Smooth muscle cell (in vitro differentiated cells): ENCODE measurements around the gene TPRG1L. TPM values are rescaled to one million over a fixed set of nuclear protein-coding genes. Genes with fewer than 3 reads are reported as not detected.

Experiments used
- DNase-seq: peaks from one replicate; lab custom pipeline; 2025; ENCODE audit not compliant: unreplicated experiment; lab: John Stamatoyannopoulos, UW
- H2AFZ ChIP-seq: fragments of 200-600 bp; sonication (generic); 2 replicates; pipeline ENCODE4 v1.6.0; 2016; ENCODE audit warnings: antibody characterized with exemption, low read depth, mild to moderate bottlenecking
- H3F3A ChIP-seq: fragments of 200-600 bp; sonication (generic); 2 replicates; pipeline ENCODE4 v1.6.0; 2017; ENCODE audit warnings: antibody characterized with exemption, low read depth
- H3K27ac ChIP-seq: fragments of 200-600 bp; sonication (generic); 2 replicates; pipeline ENCODE4 v1.5.1; 2016; ENCODE audit warnings: low read depth, mild to moderate bottlenecking
- H3K27me3 ChIP-seq: fragments of 200-600 bp; sonication (generic); 2 replicates; pipeline ENCODE4 v1.6.1; 2016; ENCODE audit warnings: low read depth, mild to moderate bottlenecking
- H3K36me3 ChIP-seq: fragments of 200-600 bp; sonication (generic); 2 replicates; pipeline ENCODE4 v1.5.1; 2016; ENCODE audit warnings: low read depth
- H3K4me1 ChIP-seq: fragments of 200-600 bp; sonication (generic); 2 replicates; pipeline ENCODE4 v1.5.1; 2016; ENCODE audit warnings: low read depth
- H3K4me2 ChIP-seq: fragments of 200-600 bp; sonication (generic); 2 replicates; pipeline ENCODE4 v1.6.0; 2016; ENCODE audit warnings: mild to moderate bottlenecking
- H3K4me3 ChIP-seq: fragments of 200-600 bp; sonication (generic); 2 replicates; pipeline ENCODE4 v1.5.1; 2016; ENCODE audit warnings: mild to moderate bottlenecking
- H3K79me2 ChIP-seq: fragments of 200-600 bp; sonication (generic); 2 replicates; pipeline ENCODE4 v1.6.0; 2016; ENCODE audit warnings: low read depth, mild to moderate bottlenecking
- H3K9ac ChIP-seq: fragments of 200-600 bp; sonication (generic); 2 replicates; pipeline ENCODE4 v1.6.0; 2016; ENCODE audit warnings: low read depth
- H3K9me3 ChIP-seq: fragments of 200-600 bp; sonication (generic); replicated peaks from 2 replicates; pipeline ENCODE4 v1.5.1; 2016; ENCODE audit warnings: low read depth
- H4K20me1 ChIP-seq: fragments of 200-600 bp; sonication (generic); 2 replicates; pipeline ENCODE4 v1.6.0; 2016; ENCODE audit warnings: low read depth
- CTCF ChIP-seq: fragments of 200-600 bp; sonication (generic); IDR thresholded peaks from 2 replicates; pipeline ENCODE4 v1.5.1; 2017; ENCODE audit warnings: borderline replicate concordance, mild to moderate bottlenecking, antibody characterized with exemption; ENCODE audit not compliant: insufficient read depth, poor library complexity, severe bottlenecking
- whole genome bisulfite sequencing: methylation state at CpG from one replicate; pipeline ENCODE4 v1.1.7; 2016; ENCODE audit warnings: low lambda C conversion rate; 5-methylcytosine and 5-hydroxymethylcytosine counted together
- polyA plus RNA-seq: library from polyadenylated mRNA; unstranded; fragments of >200 nt; fragmentation: Nextera tagmentation; extraction: Ambion mirVana; gene quantifications from 2 replicates; pipeline ENCODE4 v1.2.1, GENCODE V29; 2016
- total RNA-seq: library from RNA; depleted of rRNA; stranded (reverse); fragments of >200 nt; gene quantifications from 2 replicates; pipeline ENCODE4 v1.2.3, GENCODE V29; 2014

TPRG1L gene
- total and polyA plus RNA-seq, 2 experiments from 2014 or later, result 20.7 to 35.0 TPM

GRCh38 chr1:3654549-3655281 lies 29.9 kb downstream of the TPRG1L start:
- H3K9me3 ChIP-seq, result no peaks in the 10 kb centered on the region
- no peaks in the 10 kb centered on the region for H3K36me3 ChIP-seq
- H3K4me3 ChIP-seq, result no peak overlapping the region
- peaks cover 6% of the 10 kb centered on the region for H3K4me1 ChIP-seq
- no peak overlapping the region for H3K4me2 ChIP-seq
- WGBS, result 92% methylated on average over 22 of the region's 22 CpGs
- no peak for TF ChIP-seq CTCF
- H3K79me2 ChIP-seq, result no peaks in the 10 kb centered on the region
- no peaks in the 10 kb centered on the region for H3F3A ChIP-seq
- no peak overlapping the region for H3K9ac ChIP-seq
- peaks cover 73% of the 10 kb centered on the region for H3K27me3 ChIP-seq
- no peak overlapping the region for H2AFZ ChIP-seq
- H4K20me1 ChIP-seq, result no peaks in the 10 kb centered on the region
- no peak overlapping the region for H3K27ac ChIP-seq
- no peak for DNase-seq

- H3K9ac ChIP-seq, result no peak overlapping the region
- H3K79me2 ChIP-seq, result no peaks in the 10 kb centered on the region
- no peak for DNase-seq
- no peak overlapping the region for H2AFZ ChIP-seq
- H3K4me2 ChIP-seq, result no peak overlapping the region
- H3K9me3 ChIP-seq, result no peaks in the 10 kb centered on the region
- H4K20me1 ChIP-seq, result no peaks in the 10 kb centered on the region
- 86% methylated on average over 13 of the region's 13 CpGs for WGBS
- TF ChIP-seq CTCF, result no peak
- H3K36me3 ChIP-seq, result no peaks in the 10 kb centered on the region
- peaks cover 65% of the 10 kb centered on the region for H3K27me3 ChIP-seq
- H3K4me3 ChIP-seq, result no peak overlapping the region
- H3F3A ChIP-seq, result no peaks in the 10 kb centered on the region
- no peak overlapping the region for H3K27ac ChIP-seq
- no peaks in the 10 kb centered on the region for H3K4me1 ChIP-seq
Measured at GRCh38 chr1:3656450-3657095, 31.8 kb downstream of the TPRG1L start.

- H3K27ac ChIP-seq, result no peak overlapping the region
- no peak overlapping the region for H2AFZ ChIP-seq
- H4K20me1 ChIP-seq, result no peaks in the 10 kb centered on the region
- no peak overlapping the region for H3K9ac ChIP-seq
- H3K4me2 ChIP-seq, result no peak overlapping the region
- no peak for TF ChIP-seq CTCF
- 83% methylated on average over 6 of the region's 6 CpGs for WGBS
- H3K36me3 ChIP-seq, result no peaks in the 10 kb centered on the region
- peaks cover 60% of the 10 kb centered on the region for H3K27me3 ChIP-seq
- H3K4me1 ChIP-seq, result no peaks in the 10 kb centered on the region
- no peak for DNase-seq
- H3K79me2 ChIP-seq, result no peaks in the 10 kb centered on the region
- no peaks in the 10 kb centered on the region for H3F3A ChIP-seq
- H3K4me3 ChIP-seq, result no peak overlapping the region
- no peaks in the 10 kb centered on the region for H3K9me3 ChIP-seq
Measured at GRCh38 chr1:3657096-3657475, 32.3 kb downstream of the TPRG1L start.
